HEK293 (cell line): ENCODE measurements around the gene METTL3.

Experiments
- CTCF ChIA-PET: fragments of 350-600 bp; formaldehyde crosslinking; extraction: SDS; loops from one replicate; lab custom pipeline; 2021; ENCODE audit warnings: antibody characterized with exemption; lab: Yijun Ruan, JAX
- POLR2A ChIA-PET: fragments of 300-600 bp; formaldehyde crosslinking; extraction: SDS; loops from one replicate; lab custom pipeline; 2020; ENCODE audit warnings: antibody characterized with exemption, inconsistent platforms; lab: Yijun Ruan, JAX
- H3K27ac ChIP-seq: fragments of 200-500 bp; sonication (Bioruptor generic); 2 replicates; pipeline ENCODE4 v1.5.1; 2014; ENCODE audit warnings: low read depth, low read length, control low read depth, inconsistent platforms; ENCODE audit errors: extremely low read depth
- H3K36me3 ChIP-seq, 2 experiments: fragments of 200-500 bp in 1 of 2; sonication (Bioruptor generic) in 1 of 2; 1 replicate in 1 of 2; 2 replicates in 1 of 2; pipeline ENCODE4 v1.5.1; 2014 to 2017; ENCODE audit warnings: inconsistent platforms in 2 of 2, low read length in 2 of 2; ENCODE audit not compliant: control insufficient read depth in 2 of 2, insufficient read depth in 1 of 2
- H3K4me1 ChIP-seq: fragments of 200-500 bp; sonication (Bioruptor generic); 2 replicates; pipeline ENCODE4 v1.5.1; 2014; ENCODE audit warnings: mild to moderate bottlenecking, low read length, inconsistent platforms; ENCODE audit not compliant: control insufficient read depth, insufficient read depth
- H3K4me3 ChIP-seq: 2 replicates; pipeline ENCODE4 v1.5.1; 2011; ENCODE audit warnings: low read depth, mild to moderate bottlenecking, control low read depth, low read length, moderate library complexity
- H3K9me3 ChIP-seq: fragments of 200-500 bp; sonication (Bioruptor generic); 2 replicates; pipeline ENCODE4 v1.5.1; 2014; ENCODE audit warnings: low read depth, low read length, inconsistent platforms; ENCODE audit not compliant: control insufficient read depth, insufficient read depth
- BCL11B ChIP-seq: fragments of 450-650 bp; formaldehyde crosslinking; IDR thresholded peaks from 2 replicates; pipeline ENCODE4 v1.5.1; 2016; ENCODE audit warnings: low read depth, missing biosample characterization, missing genetic modification characterization
- IKZF3 ChIP-seq: fragments of 450-650 bp; IDR thresholded peaks from 2 replicates; pipeline ENCODE4 v1.5.0; 2018; ENCODE audit warnings: missing biosample characterization, mild to moderate bottlenecking, missing genetic modification characterization, moderate library complexity
- KLF7 ChIP-seq: fragments of 450-650 bp; formaldehyde crosslinking; IDR thresholded peaks from 2 replicates; pipeline ENCODE4 v1.5.1; 2016; ENCODE audit warnings: missing biosample characterization, missing genetic modification characterization, borderline replicate concordance
- OSR2 ChIP-seq: fragments of 450-650 bp; formaldehyde crosslinking; IDR thresholded peaks from 2 replicates; pipeline ENCODE4 v1.5.1; 2016; ENCODE audit warnings: missing biosample characterization, missing genetic modification characterization
- RBAK ChIP-seq: fragments of 450-650 bp; formaldehyde crosslinking; IDR thresholded peaks from 2 replicates; pipeline ENCODE4 v1.5.1; 2016; ENCODE audit warnings: missing biosample characterization, missing genetic modification characterization
- ZBTB11 ChIP-seq: fragments of 450-650 bp; formaldehyde crosslinking; conservative IDR thresholded peaks from 2 replicates; pipeline ENCODE4 v1.5.1; 2016; ENCODE audit warnings: low read depth, missing biosample characterization, missing genetic modification characterization
- ZBTB17 ChIP-seq: fragments of 450-650 bp; formaldehyde crosslinking; IDR thresholded peaks from 2 replicates; pipeline ENCODE4 v1.5.1; 2016; ENCODE audit warnings: missing biosample characterization, missing genetic modification characterization
- ZBTB44 ChIP-seq: fragments of 450-650 bp; IDR thresholded peaks from 2 replicates; pipeline ENCODE4 v1.5.1; 2018; ENCODE audit warnings: missing biosample characterization, mild to moderate bottlenecking, missing genetic modification characterization
- ZBTB48 ChIP-seq: fragments of 450-650 bp; formaldehyde crosslinking; IDR thresholded peaks from 2 replicates; pipeline ENCODE4 v1.5.1; 2016; ENCODE audit warnings: missing biosample characterization, missing genetic modification characterization
- ZFP3 ChIP-seq: fragments of 450-650 bp; formaldehyde crosslinking; IDR thresholded peaks from 2 replicates; pipeline ENCODE4 v1.5.1; 2016; ENCODE audit warnings: low read depth, missing biosample characterization, missing genetic modification characterization
- ZNF146 ChIP-seq: fragments of 450-650 bp; formaldehyde crosslinking; IDR thresholded peaks from 2 replicates; pipeline ENCODE4 v1.5.1; 2016; ENCODE audit warnings: missing biosample characterization, missing genetic modification characterization
- ZNF19 ChIP-seq: fragments of 450-650 bp; formaldehyde crosslinking; IDR thresholded peaks from 2 replicates; pipeline ENCODE4; 2016; ENCODE audit warnings: missing biosample characterization, missing genetic modification characterization, low read depth
- ZNF266 ChIP-seq: fragments of 450-650 bp; formaldehyde crosslinking; IDR thresholded peaks from 2 replicates; pipeline ENCODE4 v1.5.1; 2016; ENCODE audit warnings: missing biosample characterization, missing genetic modification characterization, low read depth
- ZNF311 ChIP-seq: fragments of 450-650 bp; formaldehyde crosslinking; IDR thresholded peaks from 2 replicates; pipeline ENCODE4 v1.5.1; 2017; ENCODE audit warnings: missing biosample characterization, missing genetic modification characterization, borderline replicate concordance
- ZNF350 ChIP-seq: fragments of 450-650 bp; formaldehyde crosslinking; IDR thresholded peaks from 2 replicates; pipeline ENCODE4 v1.5.0; 2017; ENCODE audit warnings: missing biosample characterization, mild to moderate bottlenecking, missing genetic modification characterization
- ZNF366 ChIP-seq: fragments of 450-650 bp; formaldehyde crosslinking; conservative IDR thresholded peaks from 2 replicates; pipeline ENCODE4 v1.5.1; 2016; ENCODE audit warnings: missing biosample characterization, missing genetic modification characterization
- ZNF394 ChIP-seq: fragments of 450-650 bp; formaldehyde crosslinking; IDR thresholded peaks from 2 replicates; pipeline ENCODE4 v1.5.1; 2016; ENCODE audit warnings: missing biosample characterization, missing genetic modification characterization, mild to moderate bottlenecking, moderate library complexity, borderline replicate concordance
- ZNF514 ChIP-seq: fragments of 450-650 bp; formaldehyde crosslinking; IDR thresholded peaks from 2 replicates; pipeline ENCODE4 v1.5.1; 2016; ENCODE audit warnings: missing biosample characterization, missing genetic modification characterization
- ZNF548 ChIP-seq: fragments of 450-650 bp; formaldehyde crosslinking; IDR thresholded peaks from 2 replicates; pipeline ENCODE4 v1.5.1; 2016; ENCODE audit warnings: missing biosample characterization, missing genetic modification characterization
- ZNF555 ChIP-seq: fragments of 450-650 bp; formaldehyde crosslinking; conservative IDR thresholded peaks from 2 replicates; pipeline ENCODE4 v1.5.1; 2017; ENCODE audit warnings: missing biosample characterization, mild to moderate bottlenecking, missing genetic modification characterization, inconsistent platforms
- ZNF701 ChIP-seq: fragments of 450-650 bp; formaldehyde crosslinking; IDR thresholded peaks from 2 replicates; pipeline ENCODE4 v1.5.1; 2016; ENCODE audit warnings: missing biosample characterization, missing genetic modification characterization
- TF ChIP-seq, protein P1 (sequence below): fragments of 450-650 bp; formaldehyde crosslinking; IDR thresholded peaks from 2 replicates; pipeline ENCODE4 v1.5.1; 2016; ENCODE audit warnings: missing biosample characterization, missing genetic modification characterization
- TF ChIP-seq, protein P2 (sequence below): fragments of 450-650 bp; formaldehyde crosslinking; IDR thresholded peaks from 2 replicates; pipeline ENCODE4 v1.5.1; 2016; ENCODE audit warnings: missing biosample characterization, missing genetic modification characterization
- TF ChIP-seq, protein P3 (sequence below): fragments of 450-650 bp; formaldehyde crosslinking; IDR thresholded peaks from 2 replicates; pipeline ENCODE4 v1.5.1; 2016; ENCODE audit warnings: missing biosample characterization, missing genetic modification characterization
- TF ChIP-seq, protein P4 (sequence below): fragments of 450-650 bp; formaldehyde crosslinking; IDR thresholded peaks from 2 replicates; pipeline ENCODE4 v1.5.1; 2016; ENCODE audit warnings: missing biosample characterization, missing genetic modification characterization

METTL3 gene

GRCh38 chr14:21539189-21539940, 28.2 kb upstream of the METTL3 start:
- Histone ChIP-seq H3K4me3 (no peak overlapping the region), H3K9me3 (no peaks in the 10 kb centered on the region)
- POLR2A ChIA-PET: interaction anchor here (0.7 kb wide), 1 partner anchor 14 kb away, joined by 3 read pairs; no protein-coding TSS in a partner anchor
- TF ChIP-seq ZBTB48 (tag by site-specific recombination) (no peak), ZNF548 (tag by site-specific recombination) (no peak), ZNF514 (tag by site-specific recombination) (no peak), ZNF555 (tag by site-specific recombination) (no peak), ZNF394 (tag by site-specific recombination) (no peak), ZFP3 (no peak), ZBTB44 (tag by site-specific recombination) (no peak), ZNF311 (tag by site-specific recombination) (no peak), BCL11B (no peak), KLF7 (tag by site-specific recombination) (no peak), ZNF350 (no peak), ZNF366 (tag by site-specific recombination) (no peak), IKZF3 (tag by site-specific recombination) (no peak), ZNF19 (tag by site-specific recombination) (no peak), RBAK (tag by site-specific recombination) (no peak)
- TF ChIP-seq, protein P1, sequence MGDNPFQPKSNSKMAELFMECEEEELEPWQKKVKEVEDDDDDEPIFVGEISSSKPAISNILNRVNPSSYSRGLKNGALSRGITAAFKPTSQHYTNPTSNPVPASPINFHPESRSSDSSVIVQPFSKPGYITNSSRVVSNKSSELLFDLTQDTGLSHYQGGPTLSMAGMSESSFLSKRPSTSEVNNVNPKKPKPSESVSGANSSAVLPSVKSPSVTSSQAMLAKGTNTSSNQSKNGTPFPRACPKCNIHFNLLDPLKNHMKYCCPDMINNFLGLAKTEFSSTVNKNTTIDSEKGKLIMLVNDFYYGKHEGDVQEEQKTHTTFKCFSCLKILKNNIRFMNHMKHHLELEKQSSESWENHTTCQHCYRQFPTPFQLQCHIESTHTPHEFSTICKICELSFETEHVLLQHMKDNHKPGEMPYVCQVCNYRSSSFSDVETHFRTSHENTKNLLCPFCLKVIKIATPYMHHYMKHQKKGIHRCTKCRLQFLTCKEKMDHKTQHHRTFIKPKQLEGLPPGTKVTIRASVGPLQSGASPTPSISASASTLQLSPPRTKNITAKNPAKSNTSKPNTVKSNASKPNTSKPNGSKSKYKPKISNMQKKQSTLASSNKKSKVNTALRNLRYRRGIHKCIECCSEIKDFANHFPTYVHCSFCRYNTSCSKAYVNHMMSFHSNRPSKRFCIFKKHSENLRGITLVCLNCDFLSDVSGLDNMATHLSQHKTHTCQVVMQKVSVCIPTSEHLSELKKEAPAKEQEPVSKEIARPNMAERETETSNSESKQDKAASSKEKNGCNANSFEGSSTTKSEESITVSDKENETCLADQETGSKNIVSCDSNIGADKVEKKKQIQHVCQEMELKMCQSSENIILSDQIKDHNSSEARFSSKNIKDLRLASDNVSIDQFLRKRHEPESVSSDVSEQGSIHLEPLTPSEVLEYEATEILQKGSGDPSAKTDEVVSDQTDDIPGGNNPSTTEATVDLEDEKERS (tag by site-specific recombination): no peak
- TF ChIP-seq, protein P2, sequence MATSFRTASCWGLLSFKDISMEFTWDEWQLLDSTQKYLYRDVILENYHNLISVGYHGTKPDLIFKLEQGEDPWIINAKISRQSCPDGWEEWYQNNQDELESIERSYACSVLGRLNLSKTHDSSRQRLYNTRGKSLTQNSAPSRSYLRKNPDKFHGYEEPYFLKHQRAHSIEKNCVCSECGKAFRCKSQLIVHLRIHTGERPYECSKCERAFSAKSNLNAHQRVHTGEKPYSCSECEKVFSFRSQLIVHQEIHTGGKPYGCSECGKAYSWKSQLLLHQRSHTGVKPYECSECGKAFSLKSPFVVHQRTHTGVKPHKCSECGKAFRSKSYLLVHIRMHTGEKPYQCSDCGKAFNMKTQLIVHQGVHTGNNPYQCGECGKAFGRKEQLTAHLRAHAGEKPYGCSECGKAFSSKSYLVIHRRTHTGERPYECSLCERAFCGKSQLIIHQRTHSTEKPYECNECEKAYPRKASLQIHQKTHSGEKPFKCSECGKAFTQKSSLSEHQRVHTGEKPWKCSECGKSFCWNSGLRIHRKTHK: no peak
- TF ChIP-seq, all 188 proteins: peak for 0
- Histone ChIP-seq H3K4me1 (no peaks in the 10 kb centered on the region), H3K27ac (no peak overlapping the region), H3K36me3 (no peaks in the 10 kb centered on the region)
- CTCF ChIA-PET: interaction anchor here (1.0 kb wide), 1 partner anchor 41 kb away, joined by 3 read pairs; no protein-coding TSS in a partner anchor

- ChIA-PET CTCF (interaction anchor here (0.6 to 0.9 kb wide), 2 partner anchors 38 to 842 kb away, joined by 3 to 4 read pairs; no protein-coding TSS in a partner anchor), POLR2A (no interaction called here)
- Histone ChIP-seq H3K9me3 (no peaks in the 10 kb centered on the region), H3K36me3 (no peaks in the 10 kb centered on the region), H3K4me3 (no peak overlapping the region), H3K4me1 (no peaks in the 10 kb centered on the region), H3K27ac (no peak overlapping the region)
- TF ChIP-seq ZNF266 (no peak), ZBTB11 (tag by site-specific recombination) (no peak), OSR2 (tag by site-specific recombination) (no peak), ZBTB17 (tag by site-specific recombination) (no peak), ZNF146 (tag by site-specific recombination) (no peak), ZNF701 (no peak)
- TF ChIP-seq, protein P3, sequence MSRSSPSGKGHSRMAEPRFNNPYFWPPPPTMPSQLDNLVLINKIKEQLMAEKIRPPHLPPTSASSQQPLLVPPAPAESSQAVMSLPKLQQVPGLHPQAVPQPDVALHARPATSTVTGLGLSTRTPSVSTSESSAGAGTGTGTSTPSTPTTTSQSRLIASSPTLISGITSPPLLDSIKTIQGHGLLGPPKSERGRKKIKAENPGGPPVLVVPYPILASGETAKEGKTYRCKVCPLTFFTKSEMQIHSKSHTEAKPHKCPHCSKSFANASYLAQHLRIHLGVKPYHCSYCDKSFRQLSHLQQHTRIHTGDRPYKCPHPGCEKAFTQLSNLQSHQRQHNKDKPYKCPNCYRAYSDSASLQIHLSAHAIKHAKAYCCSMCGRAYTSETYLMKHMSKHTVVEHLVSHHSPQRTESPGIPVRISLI: no peak
- TF ChIP-seq, protein P4, sequence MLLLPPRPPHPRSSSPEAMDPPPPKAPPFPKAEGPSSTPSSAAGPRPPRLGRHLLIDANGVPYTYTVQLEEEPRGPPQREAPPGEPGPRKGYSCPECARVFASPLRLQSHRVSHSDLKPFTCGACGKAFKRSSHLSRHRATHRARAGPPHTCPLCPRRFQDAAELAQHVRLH (tag by site-specific recombination): no peak
Measured at GRCh38 chr14:21537090-21537424, 25.9 kb upstream of the METTL3 start.
